ENCODE results near the gene ACTR5.
"Not testable (repeated sequence)": the region's sequence is repeated elsewhere in the genome, so short reads cannot be mapped to it uniquely, and the experiment has no call there.

ACTR5 gene

DNA sequence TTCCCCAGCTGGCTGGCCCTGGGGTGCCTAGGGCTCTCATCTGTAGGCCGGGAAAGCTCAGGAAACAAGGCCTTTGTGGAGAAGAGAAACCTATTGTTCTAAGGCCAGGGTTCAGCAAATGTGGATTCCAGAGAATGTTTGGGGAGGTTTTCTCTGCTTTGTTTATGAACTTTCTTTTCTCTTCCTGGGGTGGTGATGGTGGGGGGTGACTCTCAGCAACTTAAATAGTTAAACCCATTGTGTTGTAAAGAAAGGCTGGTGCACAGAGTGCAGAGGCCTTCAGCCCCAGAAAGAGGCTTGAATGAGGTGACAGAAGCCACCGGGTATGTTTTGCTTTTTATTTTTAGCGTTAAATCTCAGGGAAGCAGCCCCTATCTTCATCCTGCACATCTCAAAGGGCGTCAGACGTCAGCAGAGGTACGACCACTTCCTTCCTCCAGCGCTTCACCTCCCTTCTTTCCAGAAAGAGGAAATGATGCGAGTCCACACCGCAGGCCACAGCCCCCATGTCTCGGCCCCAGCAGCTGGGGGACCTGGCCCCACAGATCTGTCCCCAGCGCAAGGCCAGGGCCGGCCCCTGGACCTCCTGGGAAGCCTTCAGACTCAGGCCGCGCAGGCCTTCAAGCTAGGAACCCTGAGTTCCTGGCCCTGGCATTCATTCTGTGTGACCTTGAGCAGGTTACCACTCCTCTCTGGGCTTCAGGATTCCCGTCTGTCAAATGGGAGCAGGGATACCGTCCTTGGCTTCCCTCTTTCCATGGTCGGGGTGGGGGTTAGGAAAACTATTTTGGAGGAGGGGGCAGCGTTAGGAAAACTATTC lies 56.6 kb downstream of the ACTR5 start:
- no peak for DNase-seq (ENCODE audit: low spot score)

DNA sequence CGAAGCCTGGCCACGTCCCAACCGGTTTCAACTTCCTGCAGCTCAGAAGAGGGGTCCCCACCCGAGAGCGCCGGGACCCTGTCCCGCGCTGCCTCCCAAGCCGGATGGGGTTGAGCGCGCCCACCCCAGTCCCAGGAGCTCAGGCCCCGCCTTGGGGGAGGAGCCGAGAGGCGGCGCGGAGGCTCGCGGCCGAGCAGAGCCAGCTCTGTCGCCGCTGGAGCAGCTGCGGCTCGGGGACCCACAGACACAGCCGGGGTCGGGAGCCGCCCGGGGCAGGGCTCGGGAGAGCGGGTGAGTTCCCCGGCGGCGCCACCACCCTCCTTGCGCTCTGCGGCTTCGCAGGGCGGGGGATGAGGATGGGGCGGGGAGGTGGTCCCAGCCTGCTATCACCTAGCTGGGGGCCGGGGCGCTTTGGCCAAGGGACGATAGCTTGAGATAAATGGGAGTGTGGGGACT lies 57.3 kb downstream of the ACTR5 start, which contains the start of gene PPP1R16B:
Gene PPP1R16B (plus strand): TSS at position 196 of the 456 bp plus-strand sequence. CDS start 30,229 bp downstream, outside the sequence.
- peak; percentile 20 for DNase-seq (ENCODE audit: low spot score)

DNA sequence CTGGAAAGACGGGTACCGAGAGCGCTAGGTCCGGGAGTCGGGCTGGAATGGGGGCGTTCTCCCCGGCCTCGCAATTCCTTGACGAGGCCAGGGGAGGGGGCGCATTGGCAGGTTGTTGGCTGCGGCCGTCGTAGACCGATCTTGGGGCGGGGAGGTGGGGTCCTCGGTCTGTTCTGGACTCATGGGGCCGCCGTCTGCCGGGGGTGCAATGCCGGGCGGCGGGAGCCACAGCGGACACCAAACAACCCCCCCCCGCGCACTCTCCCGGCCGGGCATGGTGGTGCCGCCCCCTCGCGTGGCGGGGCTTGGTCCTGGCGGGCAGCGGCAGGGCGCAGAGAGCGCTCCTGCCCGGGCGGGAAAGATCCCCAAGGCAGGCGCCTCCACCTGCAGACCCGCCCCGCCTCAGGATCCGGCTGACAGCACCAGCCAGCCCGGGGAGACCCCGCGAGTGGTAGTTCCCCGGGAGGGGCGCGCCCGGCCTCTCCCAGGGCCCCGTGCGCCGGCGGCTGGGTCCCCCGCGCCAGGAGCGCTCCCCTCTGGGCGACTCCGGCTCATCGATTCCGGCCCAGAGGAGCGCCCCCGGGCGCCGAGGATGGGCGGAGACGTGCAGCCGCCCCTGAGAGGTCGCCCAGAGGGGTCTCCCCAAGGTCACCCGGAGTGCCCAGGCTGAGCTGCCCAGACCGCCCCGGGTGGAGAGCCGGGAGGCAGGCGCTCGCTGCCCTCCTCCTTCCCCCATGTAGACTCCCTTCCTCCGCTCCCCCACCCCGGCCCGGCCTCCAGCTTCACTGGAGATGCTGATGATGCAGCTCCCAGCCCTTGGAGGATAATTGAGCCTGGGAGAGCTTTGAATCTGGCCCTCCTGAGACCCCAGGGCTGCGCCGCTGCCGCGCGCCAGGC lies 57.9 kb downstream of the ACTR5 start:
- peak; percentile 16 for DNase-seq (ENCODE audit: low spot score)

DNA sequence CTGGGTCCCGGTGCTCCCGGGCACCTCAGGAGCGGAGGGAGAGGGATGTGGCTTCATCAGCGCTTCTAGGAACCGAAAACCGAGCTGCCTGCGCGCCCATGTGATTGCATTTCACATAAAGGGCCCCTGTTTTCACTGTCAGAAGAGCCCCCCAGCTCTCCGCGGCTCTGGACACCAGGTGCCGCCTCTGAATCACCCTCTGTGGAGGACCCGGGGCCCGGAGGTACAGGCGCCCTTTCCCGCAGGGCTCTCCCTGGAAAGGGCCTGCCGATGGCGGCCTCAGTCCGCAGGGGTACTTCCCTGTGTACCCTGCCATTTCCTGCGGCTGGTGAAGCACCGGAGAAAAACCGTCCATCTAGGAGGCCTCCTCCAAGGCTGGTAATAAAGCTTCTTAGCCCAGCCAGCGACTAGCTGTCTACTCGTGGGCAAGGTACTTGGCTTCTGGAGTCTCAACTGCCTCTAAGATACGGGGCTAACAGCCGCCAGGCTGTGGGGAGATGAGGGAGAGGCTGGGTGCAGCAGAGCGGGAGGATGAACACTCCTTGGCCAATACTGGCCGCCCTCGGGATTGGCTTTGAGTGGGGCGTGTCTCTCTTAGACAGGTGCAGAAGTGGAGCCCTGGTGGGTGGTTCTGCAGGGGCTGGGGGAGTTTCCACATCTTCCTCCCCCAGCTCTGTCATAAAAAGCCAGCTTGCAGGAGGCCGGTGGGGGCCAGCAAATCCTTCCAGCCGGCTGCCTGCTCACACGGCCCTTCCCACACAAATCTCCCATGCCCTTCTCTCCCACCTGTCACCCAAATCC lies 58.8 kb downstream of the ACTR5 start:
- no peak for DNase-seq (ENCODE audit: low spot score)

DNA sequence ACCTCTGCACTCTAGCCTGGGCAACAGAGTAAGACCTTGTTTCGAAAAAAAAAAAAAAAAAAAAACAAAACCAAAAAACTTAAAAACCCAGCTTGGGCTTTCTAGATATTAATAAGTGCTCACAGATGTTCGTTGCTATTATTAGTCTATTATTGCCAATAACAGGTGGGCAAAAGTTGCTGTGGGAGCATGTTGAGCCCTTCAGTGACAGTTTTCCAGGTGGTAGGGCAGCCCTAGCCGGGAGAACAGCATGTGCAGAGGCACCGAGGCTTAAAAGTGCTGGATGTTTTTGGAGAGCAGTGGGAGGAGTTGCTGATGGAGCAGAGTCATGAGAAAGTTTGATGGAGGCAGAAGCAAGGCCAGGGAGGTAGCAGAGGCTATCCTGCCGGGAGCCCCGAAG lies 61.7 kb downstream of the ACTR5 start:
- no peak for DNase-seq (ENCODE audit: low spot score)

DNA sequence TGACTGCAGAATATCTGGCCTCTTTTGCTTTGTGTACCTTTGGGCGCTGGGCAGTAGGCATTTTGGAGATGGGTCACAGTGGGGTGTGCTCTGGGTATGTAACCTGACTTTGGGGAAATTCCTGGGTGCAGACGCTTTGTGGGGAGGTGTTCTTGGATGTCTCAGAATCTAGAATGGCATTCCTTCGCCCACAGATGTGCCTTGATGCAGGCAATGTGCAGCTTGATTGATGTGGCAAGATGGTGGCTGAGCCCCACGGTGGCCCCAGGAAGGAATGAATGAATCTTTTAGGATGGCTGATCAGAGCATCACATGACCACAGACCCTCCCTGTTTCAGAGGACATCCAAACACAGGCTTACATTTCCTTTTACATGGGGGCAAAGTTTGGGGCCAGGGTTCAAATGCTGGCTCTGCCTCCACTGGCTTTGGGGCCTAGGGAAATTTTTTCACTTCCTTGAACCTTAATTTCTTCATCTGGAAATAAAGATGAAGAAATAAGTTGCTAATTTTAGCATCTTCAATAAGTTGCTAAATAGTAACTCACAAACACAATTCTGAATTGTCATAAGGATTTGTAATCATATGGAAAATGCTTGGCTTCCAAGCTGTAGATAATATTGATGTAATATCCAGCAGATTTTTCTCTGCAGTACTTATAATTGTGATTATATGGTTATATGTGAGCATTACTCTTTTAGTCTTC lies 62.8 kb downstream of the ACTR5 start:
- no peak for DNase-seq (ENCODE audit: low spot score)

DNA sequence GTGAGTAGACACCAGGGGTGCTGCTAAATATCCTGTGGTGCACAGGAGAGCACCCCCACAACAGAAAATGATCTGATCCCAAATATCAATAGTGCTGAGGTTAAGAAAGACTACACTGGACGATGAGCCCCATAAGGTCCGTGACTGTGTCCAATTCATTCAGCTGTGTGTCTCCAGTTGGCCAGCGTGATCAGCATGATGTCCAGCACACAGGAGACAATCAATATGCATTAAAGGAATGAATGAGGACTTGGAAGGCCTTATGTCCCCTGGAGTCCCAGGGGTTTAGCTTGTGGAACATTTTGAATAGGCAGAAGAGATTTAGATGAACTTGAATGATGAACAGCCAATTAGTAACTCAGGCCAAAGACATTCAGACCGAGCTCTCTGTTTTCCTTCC lies 63.5 kb downstream of the ACTR5 start:
- DNase-seq (ENCODE audit: low spot score) = no peak

DNA sequence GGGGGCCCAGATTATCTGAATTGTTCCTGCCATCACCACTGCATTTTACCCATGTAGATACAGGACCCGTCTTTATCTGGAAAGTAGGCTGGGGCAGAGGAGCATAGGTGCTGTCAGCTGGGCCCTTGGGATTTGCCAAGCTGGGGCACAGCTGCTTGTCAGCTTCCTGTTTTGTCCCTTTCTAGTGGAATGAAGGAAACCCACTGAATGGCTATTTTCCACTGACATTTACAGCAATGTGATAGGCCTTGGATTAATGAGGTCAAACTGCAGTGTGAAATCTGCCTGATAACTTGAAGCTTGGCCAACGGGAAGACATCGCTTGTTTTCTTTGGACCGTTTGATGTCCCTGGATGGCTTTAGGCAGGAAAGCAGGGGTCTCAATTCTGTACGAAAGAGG lies 63.9 kb downstream of the ACTR5 start:
- DNase-seq (ENCODE audit: low spot score) = no peak

DNA sequence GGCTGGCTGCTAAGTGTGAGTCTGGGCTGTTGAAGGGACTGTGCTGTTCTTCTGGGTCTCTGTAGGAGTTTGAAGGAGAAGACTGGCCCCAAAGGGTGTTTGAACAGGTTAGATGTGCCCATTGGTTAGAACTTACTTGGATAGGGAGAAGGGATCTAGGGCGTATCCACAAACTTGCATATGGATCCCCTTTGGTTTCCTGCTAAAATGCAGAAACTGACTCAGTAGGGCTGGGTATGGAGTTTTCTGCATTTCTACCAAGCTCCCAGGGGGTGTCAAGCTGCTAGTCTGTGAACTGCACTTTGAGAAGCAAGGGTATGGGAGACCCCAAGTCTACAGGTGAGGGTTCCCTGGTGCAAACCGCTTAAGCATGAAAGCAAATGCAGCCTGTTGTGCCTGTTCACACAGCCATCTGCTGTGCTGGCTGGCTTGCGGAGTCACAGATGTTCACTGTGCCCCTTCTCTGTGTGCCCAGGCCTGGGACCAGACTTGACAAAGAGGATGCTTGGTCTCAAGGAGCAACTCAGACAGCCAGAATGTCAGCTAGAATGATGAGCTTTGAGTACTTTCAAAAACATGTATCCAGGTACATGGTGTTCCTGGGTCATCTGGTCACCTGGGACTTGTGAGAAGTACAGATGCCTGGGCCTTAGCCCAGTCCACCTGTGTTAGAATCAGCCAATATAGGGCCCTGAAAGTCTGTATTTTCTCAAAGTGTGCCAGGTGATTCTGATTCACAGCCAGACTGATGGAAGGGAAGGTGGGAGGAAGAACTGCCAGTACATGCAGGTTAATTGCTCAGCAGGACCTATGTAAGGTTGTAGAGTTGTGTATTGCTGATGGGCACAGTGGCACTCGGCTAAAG lies 64.7 kb downstream of the ACTR5 start:
- DNase-seq (ENCODE audit: low spot score) = no peak

DNA sequence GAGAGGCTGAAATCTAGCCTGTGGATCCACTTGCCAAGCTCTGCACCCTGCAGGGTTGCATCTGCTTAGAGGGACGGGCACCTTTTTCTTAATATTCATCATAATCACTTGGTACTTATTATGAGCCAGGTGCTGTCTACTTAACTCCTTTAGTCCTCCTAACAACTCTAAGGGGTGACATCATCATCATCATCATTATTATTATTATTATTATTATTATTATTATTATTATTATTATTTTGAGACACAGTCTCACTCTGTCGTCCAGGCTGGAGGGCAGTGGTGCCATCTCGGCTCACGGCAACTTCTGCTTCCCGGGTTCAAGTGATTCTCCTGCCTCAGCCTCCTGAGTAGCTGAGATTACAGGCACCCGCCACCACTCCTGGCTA lies 65.3 kb downstream of the ACTR5 start:
- not testable (repeated sequence) for DNase-seq (ENCODE audit: low spot score)

DNA sequence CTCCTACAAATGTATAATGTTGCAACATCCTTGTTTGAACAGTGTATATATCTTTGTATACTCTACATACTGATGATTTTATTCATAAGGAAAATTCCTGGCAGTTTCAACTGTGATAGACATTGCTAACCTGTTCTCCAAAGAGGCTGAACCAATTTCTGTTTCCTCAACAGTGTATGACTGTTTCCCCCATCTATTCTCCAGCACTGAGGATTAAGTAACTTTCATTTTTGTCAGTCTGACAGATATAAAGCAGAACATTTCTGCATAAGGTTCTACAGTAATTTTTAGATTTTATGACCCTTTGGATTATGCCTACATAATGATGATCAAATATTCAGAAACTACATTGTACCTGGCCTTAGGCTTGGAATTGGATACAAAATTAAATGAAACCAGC lies 67.2 kb downstream of the ACTR5 start:
- no peak for DNase-seq (ENCODE audit: low spot score)

DNA sequence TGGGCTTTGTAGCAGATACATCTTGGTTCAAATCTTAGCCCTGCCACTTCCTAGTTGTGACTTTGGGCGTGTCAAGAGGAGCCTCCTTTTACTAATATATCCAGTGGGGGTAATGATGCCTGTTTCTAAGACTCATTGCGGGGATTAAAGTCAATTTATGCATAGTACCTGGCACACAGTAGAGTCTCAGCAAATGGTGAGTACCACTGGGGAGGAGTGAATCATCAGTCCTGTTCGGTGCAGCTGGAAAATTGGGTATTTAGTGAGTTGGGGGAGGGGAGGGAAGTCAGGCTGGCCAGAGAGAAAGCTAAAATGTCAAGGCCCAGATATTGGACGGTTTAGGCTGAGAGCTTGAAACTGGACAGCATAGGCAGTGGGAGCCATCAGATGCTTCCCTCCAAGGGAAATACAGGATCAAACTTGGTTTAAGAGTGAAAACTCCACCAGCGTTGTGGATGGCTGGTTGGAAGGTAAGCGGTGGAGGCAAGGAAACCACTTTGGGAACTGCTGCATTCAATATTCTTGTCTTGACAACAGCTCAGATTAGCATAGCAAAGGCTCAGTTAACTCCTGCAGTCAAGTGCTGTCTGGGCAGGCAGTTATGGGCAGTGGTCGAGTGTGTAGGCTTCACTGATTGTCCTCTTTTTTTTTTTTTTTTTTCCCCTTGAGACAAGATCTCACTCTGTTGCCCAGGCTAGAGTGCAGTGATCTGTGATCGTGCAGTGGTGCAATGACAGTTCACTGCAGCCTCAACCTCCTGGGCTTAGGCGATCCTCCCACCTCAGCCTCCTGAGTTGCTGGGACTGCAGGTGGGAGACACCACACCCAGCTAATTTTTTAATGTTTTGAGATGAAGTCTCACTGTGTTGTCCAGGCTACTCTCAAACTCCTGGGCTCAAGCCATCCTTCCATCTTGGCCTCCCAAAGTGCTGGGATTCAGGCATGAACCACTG lies 70.1 kb downstream of the ACTR5 start:
- DNase-seq (ENCODE audit: low spot score) = no peak
